ENCODE measurements around the gene CPE. TPM values are rescaled to one million over a fixed set of nuclear protein-coding genes. Genes with fewer than 3 reads are reported as not detected.

CPE gene
- total and polyA plus RNA-seq, 2 of the 4 experiments (the other 2 are of a cell fraction), result 3.6 to 13.5 TPM

GRCh38 chr4:165539801-165540200, 161.0 kb downstream of the CPE start:
- Histone ChIP-seq H3K18ac (ENCODE audit: low read depth, low read length) (no peak overlapping the region), H3K27ac (ENCODE audit: insufficient read depth, low read length) (no peak overlapping the region), H3K9me1 (ENCODE audit: insufficient read depth, low read length) (no peaks in the 10 kb centered on the region), H3K23ac (ENCODE audit: low read depth, low read length) (no peak overlapping the region), H2AK5ac (ENCODE audit: low read depth, low read length) (no peak overlapping the region), H3K9me3 (ENCODE audit: control insufficient read depth, insufficient read depth, low read length) (no peaks in the 10 kb centered on the region), H2BK20ac (ENCODE audit: low read depth, low read length) (no peak overlapping the region), H3K36me3 (ENCODE audit: control insufficient read depth, insufficient read depth, low read length) (no peaks in the 10 kb centered on the region), H3K27me3 (ENCODE audit: control insufficient read depth, insufficient read depth, low read length) (no peaks in the 10 kb centered on the region), H3K4me2 (ENCODE audit: low read depth, low read length) (no peak overlapping the region), H3K4me3 (ENCODE audit: insufficient read depth, low read depth, low read length) (no peak overlapping the region), H2AK9ac (replicated peaks; ENCODE audit: low read depth, low read length, poor library complexity) (no peak overlapping the region), H2BK5ac (ENCODE audit: low read depth, low read length, poor library complexity, severe bottlenecking) (no peak overlapping the region), H4K91ac (ENCODE audit: insufficient read depth, low read depth, low read length) (no peak overlapping the region), H2BK120ac (ENCODE audit: low read depth, low read length) (no peak overlapping the region), H3K4me1 (ENCODE audit: control insufficient read depth, insufficient read depth, low read length) (no peaks in the 10 kb centered on the region), H2AFZ (replicated peaks; ENCODE audit: low read length, poor library complexity) (no peak overlapping the region), H4K20me1 (ENCODE audit: insufficient read depth, low read length) (no peaks in the 10 kb centered on the region), H2BK15ac (ENCODE audit: low read depth, low read length) (no peak overlapping the region), H3K9ac (ENCODE audit: low read depth, low read length) (no peak overlapping the region), H3K79me1 (ENCODE audit: low read depth in 1 of 2, low read length in 2 of 2) (no peaks in the 10 kb centered on the region), H3K14ac (replicated peaks; ENCODE audit: low read depth, low read length) (no peak overlapping the region), H4K5ac (ENCODE audit: low read depth, low read length) (no peak overlapping the region), H3K56ac (ENCODE audit: extremely low read depth, insufficient read depth, low read length) (no peak overlapping the region), H3K4ac (ENCODE audit: low read depth, low read length) (no peak overlapping the region), H4K8ac (ENCODE audit: low read depth in 2 of 2, low read length in 2 of 2) (no peak overlapping the region)
- DNase-seq, result no peak
- dilution Hi-C loops (cut with HindIII; ENCODE audit: low sequenced_read_pairs, unreplicated experiment) (no loop called here), in situ Hi-C loops (cut with MboI; ENCODE audit: low sequenced_read_pairs) (loop anchor here (10.0 kb wide), 1 partner anchor 555 kb away; no protein-coding TSS in a partner anchor), intact Hi-C loops (cut with micrococcal nuclease) (no loop called here)
- WGBS, 2 experiments (ENCODE audit: extremely low coverage in 2 of 2, insufficient read length in 1 of 2), result no CpG with 5 or more reads among the region's 3 CpGs
- no peak for ATAC-seq (ENCODE audit: low read depth)
- no TSS peak for BruUV-seq (replicated peaks)
- POLR2A ChIA-PET (ENCODE audit: unreplicated experiment), result no interaction called here
- TF ChIP-seq CHD1 (IDR thresholded peaks at IDR 0.05; ENCODE audit: low read depth, low read length), result no peak
- no peak for TF ChIP-seq ELK1 (IDR thresholded peaks at IDR 0.05; ENCODE audit: borderline replicate concordance, low read depth, low read length)
- no peak for TF ChIP-seq BHLHE40 (IDR thresholded peaks at IDR 0.05; ENCODE audit: low read depth, low read length)
- no peak for TF ChIP-seq CEBPB (IDR thresholded peaks at IDR 0.05; ENCODE audit: low read depth, low read length)
- no peak for TF ChIP-seq RAD21 (IDR thresholded peaks at IDR 0.05; ENCODE audit: low read length)
- TF ChIP-seq MXI1 (IDR thresholded peaks at IDR 0.05; ENCODE audit: borderline replicate concordance, low read depth, low read length), result no peak
- TF ChIP-seq FOS (IDR thresholded peaks at IDR 0.05; ENCODE audit: low read depth, low read length), result no peak
- no peak for TF ChIP-seq MAZ (IDR thresholded peaks at IDR 0.05; ENCODE audit: borderline replicate concordance, low read depth, low read length)
- TF ChIP-seq NFE2L2 (IDR thresholded peaks at IDR 0.05; ENCODE audit: low read depth, low read length), result no peak
- TF ChIP-seq RFX5 (IDR thresholded peaks at IDR 0.05; ENCODE audit: low read depth, low read length), result no peak
- CTCF ChIA-PET, result interaction anchor here (0.7 kb wide), 1 partner anchor 416 kb away, joined by 3 read pairs; no protein-coding TSS in a partner anchor
